Tibial nerve (tissue), 4 donors: Measurements from ENCODE around the gene GSK3B. TPM values are rescaled to one million over a fixed set of nuclear protein-coding genes. Genes with fewer than 3 reads are reported as not detected.

Experiments
- DNase-seq, 2 donors: peaks; one replicate each; pipeline ENCODE4 v3.0.0-alpha.2; 2019; ENCODE audit warnings: low spot score in 2 of 2
- H3K27ac ChIP-seq, 4 donors: fragments of 200-600 bp; sonication (generic) in 3 of 4; one replicate each; pipeline ENCODE4 v1.5.1; 2017 to 2019; ENCODE audit warnings: mild to moderate bottlenecking in 1 of 4
- H3K27me3 ChIP-seq, 2 donors: fragments of 200-600 bp; sonication (generic) in 1 of 2; one replicate each; pipeline versions ENCODE4 v1.5.1 to v1.6.0; 2017 to 2019
- H3K36me3 ChIP-seq, 3 donors: fragments of 200-600 bp; sonication (generic); one replicate each; pipeline ENCODE4 v1.5.1; 2018 to 2019
- H3K4me1 ChIP-seq, 4 donors: fragments of 200-600 bp; sonication (generic) in 3 of 4; one replicate each; pipeline ENCODE4 v1.5.1; 2017 to 2019
- H3K4me3 ChIP-seq, 4 donors: fragments of 200-600 bp; sonication (generic) in 3 of 4; one replicate each; pipeline ENCODE4 v1.5.1; 2017 to 2019; ENCODE audit warnings: mild to moderate bottlenecking in 1 of 4, moderate library complexity in 1 of 4
- H3K9me3 ChIP-seq, 4 donors: fragments of 200-600 bp; sonication (generic) in 3 of 4; one replicate each; pipeline ENCODE4 v1.5.1; 2017 to 2019
- CTCF ChIP-seq, 5 experiments: fragments of 200-600 bp in 3 of 5; fragments of 450-650 bp in 2 of 5; sonication (generic) in 3 of 5; IDR thresholded peaks; one replicate each; pipeline ENCODE4 v1.5.1; 2016 to 2019; ENCODE audit warnings: antibody characterized with exemption in 5 of 5, mild to moderate bottlenecking in 3 of 5, moderate library complexity in 2 of 5
- EP300 ChIP-seq, 2 donors: sonication (generic); formaldehyde crosslinking; IDR thresholded peaks; one replicate each; pipeline ENCODE4 v1.6.1; 2017; ENCODE audit warnings: antibody characterized with exemption in 2 of 2, mild to moderate bottlenecking in 1 of 2
- POLR2A ChIP-seq, 2 donors: fragments of 450-650 bp; IDR thresholded peaks; one replicate each; pipeline ENCODE4 v1.6.1; 2017; ENCODE audit warnings: antibody characterized with exemption in 2 of 2, mild to moderate bottlenecking in 2 of 2, moderate library complexity in 2 of 2
- WGBS, 2 donors: methylation state at CpG; one replicate each; pipeline ENCODE4 v1.1.5; 2018; 5-methylcytosine and 5-hydroxymethylcytosine counted together
- total RNA-seq, 4 donors: library from RNA; depleted of rRNA; stranded (reverse); fragments of >200 nt; gene quantifications; one replicate each; pipeline ENCODE4 v1.1.0, GENCODE V29; 2016

The GSK3B gene
- total RNA-seq, 4 donors from 2014 or later = 22.6 to 39.3 (median 28.5) TPM

GRCh38 chr3:120040813-120041377, 53.4 kb downstream of the GSK3B start:
- Histone ChIP-seq H3K4me1 (peaks cover 0 to 6% (median 0%) of the 10 kb centered on the region in 4 donors), H3K36me3 (peaks cover 0 to 20% (median 2%) of the 10 kb centered on the region in 3 donors), H3K27ac (no peak overlapping the region), H3K4me3 (no peak overlapping the region), H3K27me3 (no peaks in the 10 kb centered on the region), H3K9me3 (peaks cover 0 to 46% (median 8%) of the 10 kb centered on the region in 4 donors)
- WGBS, 2 donors = 95 to 98% methylated on average over 8 of the region's 8 CpGs
- DNase-seq = no peak
- TF ChIP-seq POLR2A (IDR thresholded peaks at IDR 0.05) = no peak
- TF ChIP-seq EP300 (IDR thresholded peaks at IDR 0.05) = no peak

GRCh38 chr3:120039642-120040610, 54.3 kb downstream of the GSK3B start:
- Histone ChIP-seq H3K27me3 (no peaks in the 10 kb centered on the region), H3K9me3 (peaks cover 0 to 36% (median 8%) of the 10 kb centered on the region in 4 donors), H3K4me1 (peaks cover 0 to 6% (median 0%) of the 10 kb centered on the region in 4 donors), H3K27ac (no peak overlapping the region), H3K36me3 (peaks cover 0 to 20% (median 2%) of the 10 kb centered on the region in 3 donors), H3K4me3 (no peak overlapping the region)
- WGBS, 2 donors = 95 to 98% methylated on average over 20 of the region's 20 CpGs
- no peak for DNase-seq
- TF ChIP-seq CTCF (IDR thresholded peaks at IDR 0.05) (no peak), EP300 (IDR thresholded peaks at IDR 0.05) (no peak), POLR2A (IDR thresholded peaks at IDR 0.05) (no peak)

GRCh38 chr3:120033596-120033995, 60.7 kb downstream of the GSK3B start:
- Histone ChIP-seq H3K27me3 (no peaks in the 10 kb centered on the region), H3K4me1 (peaks cover 0 to 18% (median 0%) of the 10 kb centered on the region in 4 donors), H3K27ac (no peak overlapping the region), H3K36me3 (peaks cover 0 to 2% (median 0%) of the 10 kb centered on the region in 3 donors), H3K9me3 (peaks cover 0 to 6% (median 0%) of the 10 kb centered on the region in 4 donors), H3K4me3 (no peak overlapping the region)
- 83 to 85% methylated on average over 4 of the region's 4 CpGs for WGBS, 2 donors
- TF ChIP-seq POLR2A (IDR thresholded peaks at IDR 0.05) (no peak), CTCF (IDR thresholded peaks at IDR 0.05) (no peak), EP300 (IDR thresholded peaks at IDR 0.05) (no peak)
- no peak for DNase-seq

GRCh38 chr3:120031561-120031960, 62.7 kb downstream of the GSK3B start:
- peaks cover 0 to 16% (median 4%) of the 10 kb centered on the region in 4 donors for H3K4me1 ChIP-seq
- TF ChIP-seq POLR2A (IDR thresholded peaks at IDR 0.05) (no peak), EP300 (IDR thresholded peaks at IDR 0.05) (no peak), CTCF (IDR thresholded peaks at IDR 0.05) (no peak)
- no peak overlapping the region for H3K4me3 ChIP-seq
- no peaks in the 10 kb centered on the region for H3K27me3 ChIP-seq
- no peaks in the 10 kb centered on the region for H3K9me3 ChIP-seq
- H3K27ac ChIP-seq = no peak overlapping the region
- DNase-seq = no peak
- H3K36me3 ChIP-seq = no peaks in the 10 kb centered on the region

- 95 to 100% methylated on average over 1 of the region's 1 CpG for WGBS, 2 donors
These were observed 64.5 kb downstream of the GSK3B start for GRCh38 chr3:120029749-120030148.

More at GRCh38 chr3:120029749-120030148, 64.5 kb downstream of the GSK3B start:
- Histone ChIP-seq H3K9me3 (no peaks in the 10 kb centered on the region), H3K36me3 (peaks cover 0 to 5% (median 0%) of the 10 kb centered on the region in 3 donors), H3K4me1 (peaks cover 0 to 16% (median 4%) of the 10 kb centered on the region in 4 donors), H3K27ac (no peak overlapping the region), H3K4me3 (no peak overlapping the region), H3K27me3 (no peaks in the 10 kb centered on the region)
- no peak for TF ChIP-seq CTCF (IDR thresholded peaks at IDR 0.05)
- TF ChIP-seq EP300 (IDR thresholded peaks at IDR 0.05) = no peak
- no peak for TF ChIP-seq POLR2A (IDR thresholded peaks at IDR 0.05)
- no peak for DNase-seq
